ENCODE measurements around the gene ENTREP1.
"Not testable (repeated sequence)": the region's sequence is repeated elsewhere in the genome, so short reads cannot be mapped to it uniquely, and the experiment has no call there.

The ENTREP1 gene

GRCh38 chr9:69428017-69428785 lies 103.2 kb downstream of the ENTREP1 start:
- no peak overlapping the region for H3K27ac Mint-ChIP-seq
- no peak overlapping the region for H3K4me3 Mint-ChIP-seq
- no peaks in the 10 kb centered on the region for H3K4me1 Mint-ChIP-seq (ENCODE audit: low read depth)
- H3K36me3 Mint-ChIP-seq (ENCODE audit: low read depth): peaks cover 4% of the 10 kb centered on the region
- H3K27me3 Mint-ChIP-seq (ENCODE audit: low read depth): no peaks in the 10 kb centered on the region
- no peaks in the 10 kb centered on the region for H3K9me3 Mint-ChIP-seq

GRCh38 chr9:69429281-69429680 lies 104.3 kb downstream of the ENTREP1 start:
- no peaks in the 10 kb centered on the region for H3K27me3 Mint-ChIP-seq (ENCODE audit: low read depth)
- peaks cover 4% of the 10 kb centered on the region for H3K36me3 Mint-ChIP-seq (ENCODE audit: low read depth)
- H3K4me1 Mint-ChIP-seq (ENCODE audit: low read depth): no peaks in the 10 kb centered on the region
- no peaks in the 10 kb centered on the region for H3K9me3 Mint-ChIP-seq
- no peak overlapping the region for H3K4me3 Mint-ChIP-seq
- no peak overlapping the region for H3K27ac Mint-ChIP-seq

GRCh38 chr9:69430206-69430605 lies 105.2 kb downstream of the ENTREP1 start:
- Mint-ChIP-seq H3K36me3 (ENCODE audit: low read depth) (peaks cover 4% of the 10 kb centered on the region), H3K27me3 (ENCODE audit: low read depth) (no peaks in the 10 kb centered on the region)

GRCh38 chr9:69431203-69431602 lies 106.2 kb downstream of the ENTREP1 start:
- Mint-ChIP-seq H3K27ac (no peak overlapping the region), H3K27me3 (ENCODE audit: low read depth) (no peaks in the 10 kb centered on the region), H3K4me3 (no peak overlapping the region), H3K4me1 (ENCODE audit: low read depth) (no peaks in the 10 kb centered on the region), H3K36me3 (ENCODE audit: low read depth) (peaks cover 4% of the 10 kb centered on the region), H3K9me3 (no peaks in the 10 kb centered on the region)

More at GRCh38 chr9:69430206-69430605, 105.2 kb downstream of the ENTREP1 start:
- Mint-ChIP-seq H3K4me3 (no peak overlapping the region), H3K9me3 (no peaks in the 10 kb centered on the region), H3K27ac (no peak overlapping the region), H3K4me1 (ENCODE audit: low read depth) (no peaks in the 10 kb centered on the region)

- no peaks in the 10 kb centered on the region for H3K4me1 Mint-ChIP-seq (ENCODE audit: low read depth)
- H3K4me3 Mint-ChIP-seq: no peak overlapping the region
- H3K27ac Mint-ChIP-seq: no peak overlapping the region
- H3K9me3 Mint-ChIP-seq: no peaks in the 10 kb centered on the region
- peaks cover 4% of the 10 kb centered on the region for H3K36me3 Mint-ChIP-seq (ENCODE audit: low read depth)
- H3K27me3 Mint-ChIP-seq (ENCODE audit: low read depth): no peaks in the 10 kb centered on the region
Observed at GRCh38 chr9:69431777-69432176, 106.8 kb downstream of the ENTREP1 start.

GRCh38 chr9:69432623-69433022 lies 107.6 kb downstream of the ENTREP1 start:
- Mint-ChIP-seq H3K4me3 (no peak overlapping the region), H3K27me3 (ENCODE audit: low read depth) (no peaks in the 10 kb centered on the region), H3K36me3 (ENCODE audit: low read depth) (peaks cover 4% of the 10 kb centered on the region), H3K9me3 (no peaks in the 10 kb centered on the region), H3K4me1 (ENCODE audit: low read depth) (no peaks in the 10 kb centered on the region), H3K27ac (no peak overlapping the region)

GRCh38 chr9:69433392-69433791 lies 108.4 kb downstream of the ENTREP1 start:
- Mint-ChIP-seq H3K4me1 (ENCODE audit: low read depth) (no peaks in the 10 kb centered on the region), H3K36me3 (ENCODE audit: low read depth) (peaks cover 4% of the 10 kb centered on the region), H3K9me3 (no peaks in the 10 kb centered on the region), H3K27me3 (ENCODE audit: low read depth) (no peaks in the 10 kb centered on the region), H3K4me3 (no peak overlapping the region), H3K27ac (no peak overlapping the region)

GRCh38 chr9:69433968-69434367 lies 109.0 kb downstream of the ENTREP1 start:
- Mint-ChIP-seq H3K36me3 (ENCODE audit: low read depth) (peaks cover 4% of the 10 kb centered on the region), H3K27me3 (ENCODE audit: low read depth) (no peaks in the 10 kb centered on the region), H3K4me3 (no peak overlapping the region), H3K4me1 (ENCODE audit: low read depth) (no peaks in the 10 kb centered on the region), H3K27ac (no peak overlapping the region), H3K9me3 (no peaks in the 10 kb centered on the region)

GRCh38 chr9:69439654-69440053 lies 114.6 kb downstream of the ENTREP1 start:
- not testable (repeated sequence) for H3K9me3 Mint-ChIP-seq; H3K27me3 Mint-ChIP-seq (ENCODE audit: low read depth); H3K36me3 Mint-ChIP-seq (ENCODE audit: low read depth)
- Mint-ChIP-seq H3K4me3 (peak overlapping the region; percentile 61), H3K4me1 (ENCODE audit: low read depth) (peaks cover 19% of the 10 kb centered on the region), H3K27ac (peak overlapping the region; percentile 64)

GRCh38 chr9:69440254-69440955 lies 115.4 kb downstream of the ENTREP1 start:
- peak overlapping the region; percentile 64 for H3K27ac Mint-ChIP-seq
- H3K36me3 Mint-ChIP-seq (ENCODE audit: low read depth); H3K9me3 Mint-ChIP-seq; H3K27me3 Mint-ChIP-seq (ENCODE audit: low read depth): not testable (repeated sequence)
- peak overlapping the region; percentile 61 for H3K4me3 Mint-ChIP-seq
- H3K4me1 Mint-ChIP-seq (ENCODE audit: low read depth): peaks cover 19% of the 10 kb centered on the region

Measured in T-helper 1 cell treated with Interleukin-12 subunit alpha and Interleukin-12 subunit beta and Interleukin-4 antibody, amounts not matched to agents 30 μg/mL and 1 μg/mL, for 36 hours (primary cell).